GM18858 (cell line): ENCODE measurements around the gene GPSM1.

Source experiments
- ATAC-seq: cut with Tn5 transposase; IDR thresholded peaks from one replicate; pipeline ENCODE4 v1.9.1; 2021; ENCODE audit not compliant: unreplicated experiment

Gene GPSM1

DNA sequence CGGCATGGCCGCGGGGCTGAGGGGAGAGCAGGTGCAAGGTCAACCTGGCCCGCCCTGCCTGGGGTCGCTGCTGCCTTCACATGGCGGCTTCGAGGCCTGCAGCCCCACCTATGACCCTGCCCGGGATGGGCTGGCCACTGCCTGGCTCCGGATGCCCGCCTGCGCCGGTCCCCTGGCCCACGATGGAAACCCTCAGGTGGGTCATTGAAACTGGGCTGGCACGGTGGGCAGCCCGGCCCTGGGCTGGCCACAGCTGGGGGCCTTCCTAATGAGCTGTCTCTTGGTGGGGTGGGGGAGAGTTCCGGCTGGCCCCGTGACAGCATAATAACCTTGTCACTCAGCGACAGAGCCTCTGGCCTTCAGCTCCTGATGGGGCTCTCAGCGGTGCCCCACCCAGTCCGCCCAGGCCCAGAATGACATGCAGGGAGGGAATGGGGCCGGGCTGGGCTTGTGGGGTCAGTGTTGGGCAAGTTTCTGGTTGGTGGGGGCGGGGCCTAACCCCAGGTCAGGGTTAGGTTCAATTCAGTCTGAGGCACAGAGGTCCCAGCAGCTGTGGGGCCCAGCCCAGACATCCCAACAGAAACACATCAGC, 23.4 kb upstream of the GPSM1 start, which contains the start of gene CCDC187:
TSS of gene CCDC187 (minus strand) at position 270 of the 592 bp plus-strand sequence. CDS start at position 6, 264 bp downstream.
- no peak for ATAC-seq

DNA sequence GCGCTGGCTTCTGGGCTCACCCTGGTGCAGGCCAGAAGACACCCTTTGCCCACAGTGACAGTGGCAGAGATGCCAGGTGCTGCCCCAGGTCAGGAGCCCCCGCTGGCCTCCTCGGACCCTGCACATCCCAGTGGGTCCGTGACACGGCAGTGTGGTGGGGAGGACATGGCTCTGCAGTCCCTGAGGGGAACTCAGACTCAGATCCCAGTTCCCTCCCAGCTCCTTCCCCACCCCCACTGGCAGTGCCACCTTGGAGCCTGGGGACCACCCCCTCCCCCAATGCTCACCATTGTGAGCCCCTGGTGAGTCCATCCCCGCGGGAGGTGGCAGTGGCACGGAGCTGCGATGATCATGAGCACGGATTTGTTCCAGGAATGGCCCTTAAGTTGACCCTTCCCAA, 22.9 kb upstream of the GPSM1 start:
- no peak for ATAC-seq

DNA sequence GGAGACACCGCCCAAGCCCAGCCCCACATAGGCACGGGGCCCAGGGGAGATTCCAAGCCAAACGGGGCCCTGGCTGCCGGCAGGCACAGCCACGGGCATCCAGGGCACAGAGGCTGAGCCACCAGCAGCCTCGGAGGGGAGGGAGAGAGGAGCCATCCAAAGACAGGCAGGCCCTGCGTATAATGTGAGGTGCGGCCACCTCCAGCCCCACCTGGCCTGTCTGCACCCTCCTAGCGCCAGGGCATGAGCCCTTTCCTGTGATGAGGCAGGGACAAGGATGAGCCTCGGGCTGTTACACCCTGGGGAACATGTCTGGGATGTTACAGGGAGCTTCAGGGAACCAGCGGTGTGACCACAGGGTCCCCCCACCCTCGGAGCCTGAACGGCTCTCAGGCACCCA, 22.4 kb upstream of the GPSM1 start:
- ATAC-seq, result no peak

DNA sequence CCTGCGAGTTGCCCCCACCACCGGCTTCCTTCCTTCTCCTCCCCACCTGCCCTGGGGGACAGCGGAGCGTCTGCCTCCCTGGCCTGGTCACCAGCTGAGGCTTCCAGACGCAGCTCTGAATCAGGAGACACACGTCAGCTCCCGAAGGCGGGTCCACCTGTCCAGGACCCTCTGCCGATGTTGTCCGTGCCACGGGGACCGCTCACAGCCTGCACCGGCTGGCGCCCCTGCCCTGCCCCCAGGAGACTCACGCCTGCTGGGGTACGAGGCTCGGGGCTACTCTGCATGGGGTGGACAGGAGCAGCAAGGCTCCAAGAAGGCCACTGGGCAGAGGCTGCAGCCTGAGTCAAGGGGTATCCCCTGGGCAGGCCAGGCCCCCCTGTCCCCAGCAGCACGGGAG, 21.5 kb upstream of the GPSM1 start:
- ATAC-seq, result no peak

DNA sequence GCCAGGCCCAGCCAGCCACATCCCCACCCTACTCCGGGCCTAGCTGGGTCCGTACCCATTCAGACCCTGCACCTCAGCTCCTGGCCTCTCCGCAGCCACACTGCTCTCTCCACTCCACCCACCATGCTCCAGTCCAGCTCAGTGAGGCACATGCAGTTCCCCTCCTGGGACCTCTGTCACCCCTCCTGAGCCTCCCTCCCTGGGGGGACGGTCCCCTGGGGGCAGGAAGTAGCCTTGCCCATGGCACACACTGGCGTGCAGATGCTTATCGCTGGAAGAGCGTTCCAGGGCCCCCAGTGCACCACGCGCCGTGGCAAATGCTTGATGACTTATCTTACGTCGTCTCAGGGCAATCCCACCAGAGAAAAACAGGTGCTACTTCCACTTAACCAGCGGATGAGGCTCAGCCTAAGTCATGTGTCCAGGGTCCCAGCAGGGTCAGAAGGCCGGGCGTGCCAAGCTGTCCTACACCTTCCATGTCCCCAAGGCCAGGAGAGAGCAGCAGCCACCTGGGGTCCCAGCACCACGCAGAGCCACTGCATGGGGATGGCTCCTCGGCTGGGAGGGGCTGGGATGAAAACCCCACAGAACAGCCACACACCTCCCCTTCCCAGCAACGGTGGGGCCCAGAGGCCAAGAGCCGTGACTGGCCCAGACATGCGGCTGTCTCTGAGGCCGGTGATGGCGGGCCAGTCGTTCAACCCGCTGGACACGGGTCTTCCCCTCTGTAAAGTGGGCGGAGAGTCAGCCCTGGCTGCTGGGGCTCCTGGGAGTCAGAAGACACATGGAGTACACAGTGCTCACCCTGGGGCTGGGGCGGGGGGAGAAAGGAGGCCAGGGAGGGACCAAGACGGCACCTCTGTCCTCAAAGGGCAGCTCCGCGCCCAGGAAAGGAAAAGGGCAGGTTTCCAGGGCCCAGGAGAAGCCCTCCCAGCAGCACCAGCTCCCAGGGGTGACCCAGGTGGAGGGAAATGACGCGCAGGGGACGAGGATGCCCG, 20.8 kb upstream of the GPSM1 start:
- ATAC-seq, result no peak

DNA sequence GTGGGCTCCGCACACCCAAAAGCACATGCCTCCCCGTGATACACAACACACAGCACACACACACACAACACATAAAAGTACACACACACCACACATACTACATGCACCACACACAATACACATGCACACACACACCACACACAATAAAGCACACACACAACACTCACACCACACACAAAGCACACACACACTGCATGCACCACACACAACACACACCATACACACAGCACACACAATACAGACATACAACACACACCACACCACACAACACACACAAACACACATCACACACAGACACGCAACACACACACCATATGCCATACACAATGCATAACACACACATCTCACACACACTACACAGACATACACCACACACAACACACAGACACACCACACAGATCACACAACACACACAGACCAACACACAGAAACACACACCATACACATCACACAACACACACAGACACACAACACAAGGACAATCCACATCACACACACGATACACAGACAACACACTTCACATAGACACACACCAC, 20.1 kb upstream of the GPSM1 start:
- ATAC-seq, result no peak

DNA sequence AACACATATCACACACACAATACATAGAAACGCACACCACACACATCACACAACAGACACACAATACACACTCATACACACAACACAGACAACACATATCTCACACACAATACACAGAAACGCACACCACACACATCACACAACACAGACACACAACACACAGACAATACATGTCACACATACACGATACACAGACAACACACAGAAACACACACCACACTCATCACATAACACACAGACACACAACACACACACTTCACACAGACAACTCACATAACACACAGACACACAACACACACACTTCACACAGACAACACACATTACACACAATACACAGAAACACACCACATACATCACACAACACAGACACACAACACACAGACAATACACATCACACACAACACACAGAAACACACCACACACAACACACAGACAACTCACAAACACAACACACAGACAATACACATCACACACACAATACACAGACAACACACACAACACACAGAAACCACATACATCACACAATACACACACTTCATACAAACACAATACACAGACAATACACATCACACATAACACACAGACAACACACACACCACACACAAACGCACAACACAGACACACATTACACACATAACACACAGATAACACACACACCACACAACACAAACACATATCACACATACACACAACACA, 19.2 kb upstream of the GPSM1 start:
- ATAC-seq, result no peak

DNA sequence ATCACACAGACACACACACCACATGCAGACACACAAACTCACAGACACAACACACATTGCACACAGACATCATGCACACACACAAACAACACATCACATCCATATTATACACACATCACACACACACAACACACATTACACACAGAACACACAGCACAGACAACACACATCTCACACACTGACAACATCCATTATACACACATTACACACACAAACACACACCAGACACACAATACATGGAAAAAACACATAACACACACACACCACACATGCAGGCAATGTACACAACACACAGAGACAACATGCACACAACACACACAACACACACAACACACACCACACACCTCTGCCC, 18.7 kb upstream of the GPSM1 start:
- ATAC-seq, result no peak

DNA sequence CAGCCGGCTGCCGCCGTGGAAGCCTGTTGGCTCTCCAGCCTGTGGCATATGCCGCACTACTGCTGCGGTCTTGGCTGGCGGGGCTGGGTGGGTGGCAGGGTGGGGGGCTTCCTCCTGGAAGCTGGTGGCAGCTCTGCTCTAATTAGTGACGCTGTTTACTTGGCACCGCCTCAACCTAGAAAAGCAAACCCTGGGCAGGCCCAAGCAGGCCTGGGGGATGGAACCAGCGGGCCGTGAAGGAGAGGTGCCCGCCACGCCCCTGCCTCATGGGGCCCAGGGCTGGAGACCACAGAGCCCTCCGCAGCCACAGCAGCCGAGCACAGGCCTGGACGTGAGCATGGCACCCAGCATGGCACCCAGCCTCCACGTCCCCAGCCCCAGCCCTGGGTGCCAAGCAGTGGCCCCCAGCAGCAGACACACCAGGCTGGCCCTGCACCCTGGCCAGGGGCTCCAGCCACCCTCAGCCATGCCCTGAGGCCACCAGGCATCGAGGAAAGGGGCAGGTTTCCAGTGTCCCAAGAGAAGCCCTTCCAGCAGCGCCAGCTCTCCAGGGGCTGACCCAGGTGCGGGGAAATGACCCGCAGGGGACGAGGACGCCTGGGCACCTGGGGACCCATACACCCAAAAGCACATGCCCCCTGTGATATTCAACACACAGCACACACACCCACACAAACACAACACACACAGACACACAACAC, 18.1 kb upstream of the GPSM1 start:
- ATAC-seq, result no peak

DNA sequence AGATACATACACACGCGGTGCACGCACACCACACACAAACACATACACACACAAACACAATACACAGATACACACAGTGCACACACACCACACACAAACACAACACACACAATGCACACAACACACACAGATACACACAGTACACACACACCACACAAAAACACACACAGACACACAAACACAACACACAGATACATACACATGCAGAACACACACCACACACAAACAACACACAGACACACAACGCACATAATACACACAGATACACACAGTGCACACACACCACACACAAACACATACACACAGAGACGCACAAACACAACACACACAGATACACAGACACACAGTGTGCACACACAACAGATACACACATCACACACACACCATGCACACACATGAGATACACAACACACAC, 17.5 kb upstream of the GPSM1 start:
- ATAC-seq, result no peak

DNA sequence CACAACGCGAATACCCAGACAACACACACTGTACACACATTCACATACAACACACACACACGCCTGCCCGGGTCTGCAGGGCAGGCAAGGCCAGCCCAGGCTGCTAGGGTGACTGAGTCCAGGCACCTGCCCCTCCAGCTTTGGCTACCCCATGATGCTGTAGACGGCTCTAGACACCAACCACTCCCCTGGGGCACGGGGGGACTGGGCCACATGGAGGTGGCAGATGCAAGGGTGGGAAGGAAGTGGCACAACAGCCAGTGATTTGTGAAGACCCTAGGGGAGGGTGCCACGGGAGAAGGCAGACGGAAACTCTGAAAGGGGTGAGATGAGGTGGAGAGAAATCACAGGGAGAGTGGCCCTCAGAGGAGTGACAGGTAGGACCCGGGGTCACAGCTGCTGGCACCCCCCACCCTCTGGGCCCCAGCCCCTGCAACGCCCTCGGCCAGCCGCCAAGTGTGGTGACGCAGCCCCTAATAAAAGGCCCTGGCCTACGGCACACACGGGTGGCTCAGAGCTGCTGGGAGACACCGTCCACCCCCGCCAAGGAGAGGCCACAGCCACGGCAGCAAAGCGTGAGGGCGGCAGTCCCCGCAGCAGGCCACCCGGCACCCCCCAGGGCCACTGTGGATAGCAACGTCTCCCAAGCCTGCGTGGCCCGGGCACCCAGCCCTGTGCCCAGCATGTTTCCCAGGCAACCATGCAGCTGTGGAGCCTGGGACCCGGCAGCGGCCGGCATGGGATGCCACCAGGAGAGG, 16.9 kb upstream of the GPSM1 start:
- ATAC-seq, result no peak

DNA sequence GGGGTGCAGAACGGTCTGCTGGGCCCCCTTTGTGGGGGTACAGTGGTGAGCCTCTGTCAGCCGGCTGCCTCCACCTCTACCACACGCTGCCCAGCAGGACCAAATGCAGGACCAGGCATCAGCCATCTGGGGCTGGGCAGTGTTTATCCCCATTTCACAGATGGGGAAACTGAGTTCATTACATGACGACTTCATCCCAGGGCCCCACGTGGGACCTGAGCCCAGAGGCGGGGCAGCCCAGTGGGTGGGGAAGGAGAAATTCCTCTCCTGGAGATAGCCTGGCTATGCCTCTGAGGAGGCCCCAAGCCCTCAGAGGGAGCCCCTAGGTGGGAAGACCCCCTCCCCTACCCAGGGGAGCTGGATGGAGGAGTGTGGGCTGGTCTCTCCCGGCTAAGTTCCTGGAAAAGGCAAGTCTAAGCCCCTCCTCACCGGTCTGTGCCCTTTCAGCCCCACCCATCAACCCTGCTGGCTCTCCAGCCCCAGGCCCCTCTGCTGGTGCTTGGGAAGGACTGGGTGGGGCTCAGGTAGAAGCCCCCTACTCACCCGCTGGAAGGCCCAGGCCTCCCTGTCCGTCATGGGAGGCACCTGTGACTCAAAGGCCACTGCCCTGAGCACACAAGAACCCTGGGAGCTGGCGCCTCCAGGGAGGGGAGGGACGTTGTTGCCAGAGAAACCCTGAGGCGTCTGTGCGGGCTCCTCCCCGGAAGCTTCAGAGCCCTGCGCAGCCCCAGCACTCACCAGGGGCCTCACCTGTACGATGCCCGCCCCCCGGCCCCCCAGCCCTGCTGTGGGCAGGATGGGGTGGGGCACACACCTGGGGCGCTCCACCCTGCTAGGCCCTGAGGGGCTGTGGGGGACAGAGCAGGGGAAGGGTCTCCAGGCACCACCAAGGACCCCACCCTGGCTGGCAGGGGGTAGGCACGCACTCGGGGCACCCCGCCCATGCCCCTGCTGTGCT, 16.0 kb upstream of the GPSM1 start:
- no peak for ATAC-seq

DNA sequence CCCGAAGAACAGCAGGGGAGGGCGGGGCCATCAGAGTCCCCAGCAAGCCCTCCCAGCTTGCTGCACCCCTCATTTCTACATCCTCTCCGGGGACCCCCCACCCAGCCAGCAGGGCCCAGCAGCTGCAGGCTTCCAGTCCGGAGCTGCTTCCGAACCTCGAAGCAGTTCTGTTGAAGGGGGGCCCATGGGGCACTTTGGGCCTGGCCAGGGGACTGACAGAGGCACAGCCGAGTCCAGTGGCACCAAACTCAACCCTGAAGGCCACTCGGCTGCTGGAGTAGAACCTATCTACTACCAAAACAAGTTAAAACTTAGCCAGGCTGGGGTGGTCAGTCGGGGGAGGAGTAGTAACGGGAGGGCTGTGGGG, 15.3 kb upstream of the GPSM1 start:
- no peak for ATAC-seq

DNA sequence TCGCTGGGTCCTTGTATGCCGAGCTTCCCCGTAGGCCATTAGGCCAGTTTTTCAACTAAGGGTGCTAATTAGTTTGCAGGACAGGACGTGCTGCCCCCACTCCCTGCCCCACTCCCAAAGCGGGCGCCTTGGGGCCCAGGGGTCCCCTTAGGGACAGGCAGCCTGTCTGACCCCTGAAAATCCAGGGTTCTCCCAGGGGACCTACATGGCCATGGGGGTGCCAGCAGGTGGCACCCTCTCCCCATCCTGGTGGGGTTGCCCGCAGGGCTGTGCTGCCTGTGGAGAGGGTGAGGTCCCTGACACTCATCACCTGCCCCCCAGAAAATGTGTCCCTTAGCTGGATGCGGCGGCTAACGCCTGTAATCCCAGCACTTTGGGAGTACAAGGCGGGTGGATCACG, 14.9 kb upstream of the GPSM1 start:
- no peak for ATAC-seq

DNA sequence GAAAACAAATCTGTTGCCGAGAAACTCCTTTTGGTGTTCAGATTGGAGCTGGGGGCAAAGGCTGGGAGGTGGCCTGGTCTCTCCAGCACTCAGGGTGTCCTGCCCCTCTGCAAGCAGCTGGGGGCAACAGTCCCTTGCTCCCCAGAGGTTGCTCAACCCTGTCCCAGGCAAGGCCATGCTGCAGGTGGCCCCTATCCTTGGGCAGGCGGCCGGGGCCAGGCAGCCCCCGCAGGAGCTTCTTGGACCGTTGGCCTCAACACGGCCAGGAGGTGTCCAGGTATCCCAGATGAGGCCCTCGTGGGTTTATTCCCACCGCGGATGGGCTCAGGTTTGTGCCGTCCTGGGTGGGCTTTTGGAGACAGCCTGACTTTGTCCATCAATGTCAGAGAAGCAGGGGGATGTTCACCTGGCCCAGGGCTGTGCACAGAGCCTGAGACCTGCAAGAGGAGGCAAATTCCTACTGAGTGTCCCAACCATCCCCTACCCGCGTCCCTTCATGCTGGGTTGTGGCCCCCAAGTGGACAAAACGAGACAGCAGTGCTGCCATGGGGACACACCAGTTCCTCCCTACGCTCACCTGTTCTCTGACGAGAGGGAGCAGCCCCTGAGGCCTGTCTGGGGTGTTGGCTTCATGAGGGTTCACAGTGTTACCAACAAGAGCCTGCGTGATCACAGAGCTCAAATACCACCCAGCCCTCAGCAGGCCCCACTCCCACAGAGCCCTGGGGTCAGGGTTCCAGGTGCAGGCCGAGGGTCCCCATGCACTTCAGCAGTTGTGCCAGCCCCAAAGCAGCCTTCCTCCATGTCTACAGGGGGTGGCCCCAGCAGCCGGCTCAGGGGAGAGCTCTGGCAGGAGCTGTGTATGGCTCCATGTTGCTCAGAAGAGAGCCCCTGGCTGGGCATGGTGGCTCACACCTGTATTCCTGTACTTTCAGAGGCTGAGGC, 14.0 kb upstream of the GPSM1 start:
- ATAC-seq, result no peak

DNA sequence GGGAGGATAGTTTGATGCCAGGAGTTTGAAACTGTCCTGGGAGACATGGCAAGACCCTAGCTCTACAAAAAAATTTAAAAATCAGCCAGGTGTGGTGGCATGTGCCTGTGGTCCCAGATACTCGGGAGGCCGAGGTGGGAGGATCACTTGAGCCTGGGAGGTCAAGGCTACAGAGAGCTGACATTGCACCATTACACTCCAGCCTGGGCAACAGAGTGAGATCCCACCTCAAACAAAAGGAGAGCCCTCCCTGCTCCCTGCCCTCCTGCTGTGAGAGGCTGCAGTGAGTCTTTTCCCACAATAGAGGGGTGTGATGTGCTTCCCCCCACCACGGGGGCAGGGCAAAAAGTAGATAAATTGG, 13.3 kb upstream of the GPSM1 start:
- ATAC-seq, result no peak

DNA sequence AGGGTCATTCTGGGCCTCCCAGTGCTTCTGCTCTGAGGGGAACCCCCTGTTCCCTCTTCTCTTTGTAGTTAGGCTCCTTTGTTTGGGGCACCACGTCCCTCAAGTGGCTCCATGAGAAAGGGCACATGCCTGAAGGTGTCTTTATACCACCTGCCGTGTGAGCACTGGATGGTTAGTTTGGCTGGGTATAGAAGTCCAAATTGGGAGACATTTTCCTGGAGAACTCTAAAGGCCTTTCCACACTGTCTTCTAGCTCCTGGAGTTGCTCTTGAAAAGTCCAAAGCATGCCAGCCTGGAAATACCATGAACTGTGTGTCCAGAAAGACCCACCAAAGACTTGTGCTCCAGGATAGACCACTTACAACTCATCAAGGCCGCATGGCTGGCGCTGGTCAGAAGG, 12.4 kb upstream of the GPSM1 start:
- ATAC-seq, result no peak

DNA sequence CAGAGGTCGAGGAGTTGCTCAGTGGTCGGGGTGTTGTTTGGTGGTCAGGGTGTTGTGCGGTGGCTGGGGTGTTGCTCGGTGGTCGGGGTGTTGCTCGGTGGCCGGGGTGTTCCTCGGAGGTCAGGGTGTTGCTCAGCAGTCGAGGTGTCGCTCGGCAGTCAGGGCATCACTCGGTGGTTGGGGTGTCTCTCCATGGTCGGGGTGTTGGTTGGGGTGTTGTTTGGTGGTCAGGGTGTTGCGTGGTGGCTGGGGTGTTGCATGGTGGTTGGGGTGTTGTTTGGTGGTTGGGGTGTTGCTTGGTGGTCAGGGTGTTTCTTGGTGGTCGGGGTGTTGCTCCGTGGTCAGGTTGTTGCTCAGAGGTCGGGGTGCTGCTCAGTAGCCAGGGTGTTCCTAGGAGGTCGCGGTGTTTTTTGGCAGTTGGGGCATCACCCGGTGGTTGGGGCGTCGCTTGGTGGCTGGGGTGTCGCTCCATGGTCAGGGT, 11.0 kb upstream of the GPSM1 start:
- no peak for ATAC-seq
